GM19395 (cell line): Measurements from ENCODE around the gene TFAP2A.

Experiments used
- ATAC-seq: cut with Tn5 transposase; IDR thresholded peaks from one replicate; pipeline ENCODE4 v1.9.1; 2021; ENCODE audit warnings: mild to moderate bottlenecking, moderate library complexity; ENCODE audit not compliant: unreplicated experiment

Gene TFAP2A

GRCh38 chr6:10426781-10427279 is 12.0 kb upstream of the TFAP2A start:
- no peak for ATAC-seq

GRCh38 chr6:10425975-10426780 is 11.3 kb upstream of the TFAP2A start:
- peak; percentile 62 for ATAC-seq

GRCh38 chr6:10425176-10425974 is 10.5 kb upstream of the TFAP2A start:
- ATAC-seq, result no peak

- no peak for ATAC-seq
Observed at GRCh38 chr6:10424040-10424439, 9.2 kb upstream of the TFAP2A start.

- no peak for ATAC-seq
Observed at GRCh38 chr6:10422737-10423034, 7.8 kb upstream of the TFAP2A start.

- ATAC-seq, result no peak
Observed at GRCh38 chr6:10421921-10422736, 7.3 kb upstream of the TFAP2A start.

- ATAC-seq, result no peak
Observed at GRCh38 chr6:10421158-10421920, 6.5 kb upstream of the TFAP2A start.

GRCh38 chr6:10420546-10421157 is 5.8 kb upstream of the TFAP2A start:
- no peak for ATAC-seq

- ATAC-seq, result no peak
Observed at GRCh38 chr6:10419749-10420545, 5.1 kb upstream of the TFAP2A start.

- ATAC-seq, result no peak
Observed at GRCh38 chr6:10418862-10419748, 4.2 kb upstream of the TFAP2A start.

GRCh38 chr6:10418361-10418861 is 3.5 kb upstream of the TFAP2A start:
- ATAC-seq, result no peak

GRCh38 chr6:10417681-10418104 is 2.8 kb upstream of the TFAP2A start:
- no peak for ATAC-seq

- ATAC-seq, result no peak
Observed at GRCh38 chr6:10416863-10417641, 2.2 kb upstream of the TFAP2A start.

- no peak for ATAC-seq
Observed at GRCh38 chr6:10416516-10416862, 1.6 kb upstream of the TFAP2A start.

GRCh38 chr6:10415617-10416480 is 975 bp upstream of the TFAP2A start:
- ATAC-seq, result no peak
